ENCODE results near the gene ASF1B.

ASF1B gene

DNA sequence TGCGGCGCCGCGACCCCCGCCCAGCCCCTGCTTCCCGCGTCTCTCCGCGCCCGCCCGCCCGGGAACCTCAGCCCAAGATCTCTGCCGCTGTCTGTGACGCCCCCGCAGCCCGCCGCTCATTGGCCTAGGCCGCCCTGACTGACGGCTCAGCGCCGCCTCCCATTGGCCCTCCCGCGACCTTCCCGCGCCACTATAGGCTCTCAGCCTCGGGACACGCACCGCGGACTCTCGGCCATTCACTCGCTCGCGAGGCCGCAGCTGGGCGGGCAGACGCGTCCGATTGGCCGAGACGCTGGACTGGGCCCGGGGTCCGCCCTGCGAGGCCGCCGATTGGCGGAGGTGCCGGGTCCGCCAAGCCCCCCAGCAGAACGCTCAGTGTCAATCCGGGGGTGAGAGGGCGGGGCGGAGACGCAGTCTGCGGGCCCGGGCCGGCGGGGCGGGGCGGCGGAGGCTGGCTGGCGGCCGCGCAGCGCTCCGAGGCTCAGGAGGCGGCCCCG, 18.7 kb downstream of the ASF1B start, which contains the start of gene PRKACA:
PRKACA (minus strand) TSS at position 95 of the 497 bp plus-strand sequence. CDS start 215 bp downstream, outside the sequence.
- H3K27me3 ChIP-seq = no peaks in the 10 kb centered on the region
- TF ChIP-seq, protein P1, sequence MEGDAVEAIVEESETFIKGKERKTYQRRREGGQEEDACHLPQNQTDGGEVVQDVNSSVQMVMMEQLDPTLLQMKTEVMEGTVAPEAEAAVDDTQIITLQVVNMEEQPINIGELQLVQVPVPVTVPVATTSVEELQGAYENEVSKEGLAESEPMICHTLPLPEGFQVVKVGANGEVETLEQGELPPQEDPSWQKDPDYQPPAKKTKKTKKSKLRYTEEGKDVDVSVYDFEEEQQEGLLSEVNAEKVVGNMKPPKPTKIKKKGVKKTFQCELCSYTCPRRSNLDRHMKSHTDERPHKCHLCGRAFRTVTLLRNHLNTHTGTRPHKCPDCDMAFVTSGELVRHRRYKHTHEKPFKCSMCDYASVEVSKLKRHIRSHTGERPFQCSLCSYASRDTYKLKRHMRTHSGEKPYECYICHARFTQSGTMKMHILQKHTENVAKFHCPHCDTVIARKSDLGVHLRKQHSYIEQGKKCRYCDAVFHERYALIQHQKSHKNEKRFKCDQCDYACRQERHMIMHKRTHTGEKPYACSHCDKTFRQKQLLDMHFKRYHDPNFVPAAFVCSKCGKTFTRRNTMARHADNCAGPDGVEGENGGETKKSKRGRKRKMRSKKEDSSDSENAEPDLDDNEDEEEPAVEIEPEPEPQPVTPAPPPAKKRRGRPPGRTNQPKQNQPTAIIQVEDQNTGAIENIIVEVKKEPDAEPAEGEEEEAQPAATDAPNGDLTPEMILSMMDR (IDR thresholded peaks at IDR 0.05) = peak; percentile 35
- peak within 1 kb of the TSS; percentile 97 for H3K27ac ChIP-seq
- H3K36me3 ChIP-seq = peaks cover 8% of the 10 kb centered on the region
- H3K4me3 ChIP-seq (ENCODE audit: low read depth in 1 of 2, low read length in 1 of 2) = peak within 1 kb of the TSS; percentile 76 to 89
- H3K4me1 ChIP-seq (ENCODE audit: control insufficient read depth in 1 of 2, insufficient read depth in 1 of 2, low read depth in 1 of 2, low read length in 1 of 2) = peaks cover 64 to 68% of the 10 kb centered on the region in 2 experiments
- H3K9me3 ChIP-seq = no peaks in the 10 kb centered on the region

DNA sequence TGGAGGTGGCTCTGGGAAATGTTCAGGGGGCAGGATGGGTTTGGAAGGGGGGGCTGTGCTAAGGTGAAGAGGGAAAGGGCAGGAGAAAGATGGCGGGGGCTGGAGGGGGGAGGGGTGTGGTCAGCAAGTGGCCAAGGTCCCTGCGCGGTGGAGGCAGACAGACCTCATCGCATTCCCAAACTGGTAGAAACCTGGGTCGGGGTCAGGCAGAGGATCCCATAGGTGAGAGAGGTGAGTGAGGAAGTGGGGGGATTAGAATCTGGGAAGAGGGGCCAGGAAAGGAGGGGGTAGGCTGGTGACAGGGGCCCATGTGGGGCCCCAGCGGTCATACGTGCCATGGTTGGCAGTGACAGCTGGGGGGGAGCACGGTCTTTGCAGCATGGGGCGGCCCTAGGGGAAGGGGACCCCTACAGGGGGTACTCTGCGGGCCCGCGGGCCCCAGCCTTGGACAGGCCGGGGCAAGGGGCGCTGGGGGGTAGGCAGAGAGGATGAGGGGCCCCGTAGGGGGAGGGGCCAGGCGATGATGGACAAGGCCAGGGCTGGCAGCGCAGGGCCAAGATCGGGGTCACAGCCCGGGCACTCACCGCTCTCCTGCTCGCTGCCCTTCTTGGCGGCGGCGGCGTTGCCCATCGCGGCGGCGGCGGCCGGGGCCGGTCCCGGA, 19.3 kb downstream of the ASF1B start:
- peak overlapping the region; percentile 76 to 89 for H3K4me3 ChIP-seq (ENCODE audit: low read depth in 1 of 2, low read length in 1 of 2)
- TF ChIP-seq, protein P1 (IDR thresholded peaks at IDR 0.05) = no peak
- peaks cover 6% of the 10 kb centered on the region for H3K36me3 ChIP-seq
- H3K27me3 ChIP-seq = no peaks in the 10 kb centered on the region
- peak overlapping the region; percentile 97 for H3K27ac ChIP-seq
- no peaks in the 10 kb centered on the region for H3K9me3 ChIP-seq
- H3K4me1 ChIP-seq (ENCODE audit: control insufficient read depth in 1 of 2, insufficient read depth in 1 of 2, low read depth in 1 of 2, low read length in 1 of 2) = peaks cover 71 to 73% of the 10 kb centered on the region in 2 experiments

DNA sequence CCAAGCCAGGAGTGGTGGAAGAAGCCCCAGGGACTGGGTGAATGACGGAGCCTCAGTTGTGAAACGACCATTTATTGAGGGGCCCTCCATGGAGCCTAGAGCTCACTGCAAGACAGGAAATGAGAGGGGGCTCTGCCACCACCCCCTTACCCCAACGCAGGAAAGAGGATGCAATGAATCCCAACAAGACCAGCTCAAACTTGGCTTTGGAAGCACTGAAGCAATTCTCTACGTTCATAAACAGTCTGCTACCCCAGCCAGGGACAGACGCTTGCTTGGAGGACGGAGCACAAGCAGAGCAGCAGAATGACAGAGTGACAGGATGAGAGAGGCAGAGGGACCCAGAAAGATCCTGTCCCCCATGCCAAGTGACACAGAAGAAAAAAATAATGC, 19.9 kb downstream of the ASF1B start:
- Histone ChIP-seq H3K27ac (peak overlapping the region; percentile 97), H3K36me3 (peaks cover 11% of the 10 kb centered on the region), H3K4me3 (ENCODE audit: low read depth in 1 of 2, low read length in 1 of 2) (peak overlapping the region; percentile 76 to 89), H3K4me1 (ENCODE audit: control insufficient read depth in 1 of 2, insufficient read depth in 1 of 2, low read depth in 1 of 2, low read length in 1 of 2) (peaks cover 71 to 73% of the 10 kb centered on the region in 2 experiments), H3K9me3 (no peaks in the 10 kb centered on the region), H3K27me3 (no peaks in the 10 kb centered on the region)
- TF ChIP-seq, protein P1 (IDR thresholded peaks at IDR 0.05) = no peak

DNA sequence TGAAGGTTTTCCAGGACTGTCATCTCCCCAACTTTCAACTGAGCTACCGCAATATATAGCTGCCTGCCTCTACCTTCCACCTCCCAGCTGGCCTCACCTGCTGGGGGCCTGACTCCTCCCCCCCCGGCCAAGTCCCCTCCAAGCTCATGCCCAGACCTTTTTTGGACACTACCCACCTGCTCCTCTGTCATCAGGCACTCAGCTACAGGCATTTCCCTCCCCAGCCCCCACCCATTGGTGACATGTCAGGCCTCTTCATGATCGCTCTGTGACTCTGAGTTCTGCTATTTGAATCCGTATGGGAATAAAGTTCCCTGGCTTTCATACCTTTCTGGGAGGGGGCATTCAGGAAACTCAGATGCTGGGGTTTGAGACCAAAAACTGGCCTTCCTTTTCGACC, 20.6 kb downstream of the ASF1B start:
- H3K27me3 ChIP-seq = no peaks in the 10 kb centered on the region
- TF ChIP-seq, protein P1 (IDR thresholded peaks at IDR 0.05) = no peak
- H3K9me3 ChIP-seq = no peaks in the 10 kb centered on the region
- H3K27ac ChIP-seq = peak overlapping the region; percentile 97
- peaks cover 11% of the 10 kb centered on the region for H3K36me3 ChIP-seq
- H3K4me3 ChIP-seq (ENCODE audit: low read depth in 1 of 2, low read length in 1 of 2) = peak overlapping the region; percentile 76 to 89
- peaks cover 73% of the 10 kb centered on the region in 2 experiments for H3K4me1 ChIP-seq (ENCODE audit: control insufficient read depth in 1 of 2, insufficient read depth in 1 of 2, low read depth in 1 of 2, low read length in 1 of 2)

DNA sequence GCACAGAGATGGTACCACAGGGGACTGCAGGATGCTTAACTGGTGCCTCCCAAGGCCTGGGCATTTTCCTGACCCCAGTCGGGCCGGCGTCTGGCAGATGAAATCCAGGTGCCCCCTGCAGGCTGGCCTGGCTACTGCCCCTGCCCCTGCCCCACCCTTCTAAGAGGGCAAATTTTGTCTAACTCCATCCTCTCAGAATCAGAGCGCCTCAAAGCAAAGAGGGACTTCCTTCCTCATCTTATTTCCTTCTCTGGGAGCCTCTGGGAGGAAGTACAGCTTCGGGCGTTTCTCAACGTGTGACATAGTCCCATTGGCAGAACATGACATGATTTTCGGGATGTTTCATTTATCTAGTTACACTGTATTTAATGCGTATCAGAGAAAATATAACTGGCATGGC, 21.5 kb downstream of the ASF1B start:
- H3K4me3 ChIP-seq (ENCODE audit: low read depth in 1 of 2, low read length in 1 of 2) = peak overlapping the region; percentile 76 to 89
- peaks cover 65 to 73% of the 10 kb centered on the region in 2 experiments for H3K4me1 ChIP-seq (ENCODE audit: control insufficient read depth in 1 of 2, insufficient read depth in 1 of 2, low read depth in 1 of 2, low read length in 1 of 2)
- H3K36me3 ChIP-seq = peaks cover 13% of the 10 kb centered on the region

More for the DNA sequence above, 21.5 kb downstream of the ASF1B start:
- peak overlapping the region; percentile 97 for H3K27ac ChIP-seq
- no peaks in the 10 kb centered on the region for H3K27me3 ChIP-seq
- H3K9me3 ChIP-seq = no peaks in the 10 kb centered on the region
- TF ChIP-seq, protein P1 (IDR thresholded peaks at IDR 0.05) = peak; percentile 94
